Testis (tissue), 3 donors: ENCODE measurements around the gene IFT52. TPM values are rescaled to one million over a fixed set of nuclear protein-coding genes. Genes with fewer than 3 reads are reported as not detected.

Source experiments
- DNase-seq: peaks from one replicate; pipeline ENCODE4 v3.0.0-alpha.2; 2019
- H3K27ac ChIP-seq, 2 donors: fragments of 200-600 bp; sonication (generic); one replicate each; pipeline ENCODE4 v1.5.1; 2019
- H3K27me3 ChIP-seq: fragments of 200-600 bp; sonication (generic); one replicate; pipeline ENCODE4 v1.5.1; 2019
- H3K36me3 ChIP-seq: fragments of 200-600 bp; sonication (generic); one replicate; pipeline ENCODE4 v1.5.1; 2017; ENCODE audit warnings: low read depth; ENCODE audit errors: missing control alignments
- H3K4me1 ChIP-seq: fragments of 200-600 bp; sonication (generic); one replicate; pipeline ENCODE4 v1.5.1; 2019
- H3K4me3 ChIP-seq, 2 donors: fragments of 200-600 bp; sonication (generic); one replicate each; pipeline ENCODE4 v1.5.1; 2017 to 2019
- H3K9me3 ChIP-seq: fragments of 200-600 bp; sonication (generic); one replicate; pipeline ENCODE4 v1.5.1; 2017
- POLR2A ChIP-seq: fragments of 450-650 bp; IDR thresholded peaks from one replicate; pipeline ENCODE4 v1.6.1; 2017; ENCODE audit warnings: antibody characterized with exemption, mild to moderate bottlenecking, moderate library complexity
- WGBS, 2 donors: methylation state at CpG; one replicate each; pipeline ENCODE4 v1.1.5; 2018; 5-methylcytosine and 5-hydroxymethylcytosine counted together
- intact Hi-C: fragments of 100-400 bp; cut with DNase I; formaldehyde crosslinking; loops from one replicate; pipeline ENCODE4 v1.15.1; 2023; ENCODE audit warnings: low total_unique reads
- polyA plus RNA-seq: library from polyadenylated mRNA; stranded (reverse); fragments of 350-450 nt; fragmentation: Illumina TruSeq; extraction: RNeasy Lipid Tissue Mini Kit (QIAGEN cat#74804); gene quantifications from one replicate; pipeline ENCODE4 v1.2.3, GENCODE V29; 2014; ENCODE audit warnings: low read depth, low replicate concordance; ENCODE audit not compliant: insufficient read depth
- total RNA-seq, 2 donors: library from RNA; depleted of rRNA; stranded (reverse); fragments of >200 nt; gene quantifications; one replicate each; pipeline ENCODE4 v1.2.3, GENCODE V29; 2016
- TF ChIP-seq, protein P1 (sequence below), 3 experiments: fragments of 450-650 bp in 2 of 3; fragments of 200-600 bp in 1 of 3; sonication (generic) in 1 of 3; IDR thresholded peaks; one replicate each; pipeline ENCODE4 v1.5.1; 2016 to 2019; ENCODE audit warnings: antibody characterized with exemption in 3 of 3, mild to moderate bottlenecking in 2 of 3, moderate library complexity in 1 of 3

The IFT52 gene
- total and polyA plus RNA-seq, 3 donors from 2014 or later, result 57.1 to 94.2 (median 67.3) TPM

DNA sequence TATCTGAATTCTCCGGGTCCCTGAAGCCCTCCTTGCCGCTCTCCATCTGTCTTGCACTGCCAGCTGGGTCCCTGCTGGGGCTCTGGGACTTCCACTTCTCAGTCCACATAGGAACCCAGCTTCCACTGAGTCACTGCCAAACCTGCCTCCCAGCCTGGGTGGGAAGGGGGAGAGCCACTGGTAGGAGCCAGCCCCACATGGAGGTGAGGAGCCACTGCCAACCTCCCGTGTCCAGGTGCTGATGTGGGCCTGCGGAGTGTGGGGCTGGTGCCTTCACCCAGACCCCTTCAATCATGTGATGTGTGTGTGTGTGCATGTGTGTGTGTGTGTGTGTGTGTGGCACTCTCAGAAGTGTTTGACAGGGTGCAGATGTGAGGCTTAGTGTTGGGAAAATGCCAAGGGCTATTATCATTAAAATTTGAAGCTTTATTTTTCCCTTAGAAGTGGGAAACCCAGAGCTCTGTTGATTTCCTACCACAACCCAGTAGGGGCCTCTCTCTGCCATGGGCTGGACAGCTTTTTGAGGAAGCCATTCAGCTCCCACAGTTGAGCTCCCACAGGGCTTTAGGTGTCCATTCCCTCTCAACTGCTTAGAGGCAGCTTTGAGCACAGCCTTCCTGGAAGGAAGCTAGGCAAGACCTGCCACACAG lies 41.2 kb upstream of the IFT52 start:
- no peak overlapping the region for H3K4me3 ChIP-seq
- no peaks in the 10 kb centered on the region for H3K9me3 ChIP-seq
- H3K36me3 ChIP-seq, result no peaks in the 10 kb centered on the region
- no peaks in the 10 kb centered on the region for H3K27me3 ChIP-seq
- intact Hi-C loops, result no loop called here
- H3K4me1 ChIP-seq, result peaks cover 21% of the 10 kb centered on the region
- TF ChIP-seq, protein P1, sequence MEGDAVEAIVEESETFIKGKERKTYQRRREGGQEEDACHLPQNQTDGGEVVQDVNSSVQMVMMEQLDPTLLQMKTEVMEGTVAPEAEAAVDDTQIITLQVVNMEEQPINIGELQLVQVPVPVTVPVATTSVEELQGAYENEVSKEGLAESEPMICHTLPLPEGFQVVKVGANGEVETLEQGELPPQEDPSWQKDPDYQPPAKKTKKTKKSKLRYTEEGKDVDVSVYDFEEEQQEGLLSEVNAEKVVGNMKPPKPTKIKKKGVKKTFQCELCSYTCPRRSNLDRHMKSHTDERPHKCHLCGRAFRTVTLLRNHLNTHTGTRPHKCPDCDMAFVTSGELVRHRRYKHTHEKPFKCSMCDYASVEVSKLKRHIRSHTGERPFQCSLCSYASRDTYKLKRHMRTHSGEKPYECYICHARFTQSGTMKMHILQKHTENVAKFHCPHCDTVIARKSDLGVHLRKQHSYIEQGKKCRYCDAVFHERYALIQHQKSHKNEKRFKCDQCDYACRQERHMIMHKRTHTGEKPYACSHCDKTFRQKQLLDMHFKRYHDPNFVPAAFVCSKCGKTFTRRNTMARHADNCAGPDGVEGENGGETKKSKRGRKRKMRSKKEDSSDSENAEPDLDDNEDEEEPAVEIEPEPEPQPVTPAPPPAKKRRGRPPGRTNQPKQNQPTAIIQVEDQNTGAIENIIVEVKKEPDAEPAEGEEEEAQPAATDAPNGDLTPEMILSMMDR (IDR thresholded peaks at IDR 0.05), result no peak
- no peak for TF ChIP-seq POLR2A
- H3K27ac ChIP-seq, result peak overlapping the region in 1 of 2 donors; percentile 66
- 94 to 100% methylated on average over 2 to 4 of the region's 4 CpGs for WGBS, 2 donors
- no peak for DNase-seq

DNA sequence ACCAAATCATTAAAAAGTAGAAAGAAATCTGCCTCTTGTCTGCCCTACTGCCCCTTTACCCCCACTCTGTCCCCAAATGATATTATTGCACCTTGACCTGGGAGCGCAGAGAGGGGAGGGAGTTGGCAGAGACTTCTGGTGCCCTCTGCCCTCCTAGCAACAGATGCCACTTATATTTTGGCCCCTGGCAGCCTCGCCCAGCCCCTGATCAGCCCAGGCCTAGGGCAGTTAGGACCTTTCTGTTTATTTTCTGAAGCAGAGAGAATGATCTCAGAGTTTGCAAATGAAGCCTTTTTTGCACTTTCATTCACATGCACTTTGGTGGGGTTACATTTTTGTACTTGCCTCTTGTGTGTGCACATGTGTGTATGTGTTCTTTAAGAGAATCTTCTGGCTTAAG lies 40.3 kb upstream of the IFT52 start:
- Histone ChIP-seq H3K9me3 (no peaks in the 10 kb centered on the region), H3K4me3 (no peak overlapping the region), H3K27me3 (no peaks in the 10 kb centered on the region), H3K27ac (peak overlapping the region; percentile 4 to 66), H3K36me3 (no peaks in the 10 kb centered on the region), H3K4me1 (peaks cover 21% of the 10 kb centered on the region)
- WGBS, 2 donors, result 43 to 77% methylated on average over 2 of the region's 2 CpGs
- intact Hi-C loops, result no loop called here
- DNase-seq, result no peak
- no peak for TF ChIP-seq POLR2A
- TF ChIP-seq, protein P1 (IDR thresholded peaks at IDR 0.05), result no peak

DNA sequence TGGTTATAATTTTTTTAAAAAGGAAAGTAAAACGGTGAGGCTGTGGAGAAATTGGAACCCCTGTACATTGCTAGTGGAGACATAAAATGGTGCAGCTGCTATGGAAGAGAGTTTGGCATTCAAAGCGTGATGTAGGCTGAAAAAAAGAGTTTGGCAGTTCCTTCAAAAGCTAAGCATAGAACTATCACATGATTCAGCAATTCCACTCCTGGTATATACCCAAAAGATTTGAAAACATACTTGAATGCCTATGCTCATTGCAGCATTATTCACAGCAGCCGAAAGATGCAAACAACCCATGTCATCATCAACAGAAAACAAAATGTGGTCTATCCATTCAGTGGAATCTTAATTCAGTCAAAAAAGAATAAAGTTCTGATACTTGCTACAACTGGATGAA lies 36.4 kb upstream of the IFT52 start:
- no peaks in the 10 kb centered on the region for H3K27me3 ChIP-seq
- intact Hi-C loops, result no loop called here
- no peak overlapping the region for H3K4me3 ChIP-seq
- H3K9me3 ChIP-seq, result no peaks in the 10 kb centered on the region
- DNase-seq, result no peak
- no peak overlapping the region for H3K27ac ChIP-seq
- no peak for TF ChIP-seq POLR2A
- H3K4me1 ChIP-seq, result peaks cover 28% of the 10 kb centered on the region
- WGBS, 2 donors, result 87 to 88% methylated on average over 3 of the region's 3 CpGs
- H3K36me3 ChIP-seq, result no peaks in the 10 kb centered on the region

DNA sequence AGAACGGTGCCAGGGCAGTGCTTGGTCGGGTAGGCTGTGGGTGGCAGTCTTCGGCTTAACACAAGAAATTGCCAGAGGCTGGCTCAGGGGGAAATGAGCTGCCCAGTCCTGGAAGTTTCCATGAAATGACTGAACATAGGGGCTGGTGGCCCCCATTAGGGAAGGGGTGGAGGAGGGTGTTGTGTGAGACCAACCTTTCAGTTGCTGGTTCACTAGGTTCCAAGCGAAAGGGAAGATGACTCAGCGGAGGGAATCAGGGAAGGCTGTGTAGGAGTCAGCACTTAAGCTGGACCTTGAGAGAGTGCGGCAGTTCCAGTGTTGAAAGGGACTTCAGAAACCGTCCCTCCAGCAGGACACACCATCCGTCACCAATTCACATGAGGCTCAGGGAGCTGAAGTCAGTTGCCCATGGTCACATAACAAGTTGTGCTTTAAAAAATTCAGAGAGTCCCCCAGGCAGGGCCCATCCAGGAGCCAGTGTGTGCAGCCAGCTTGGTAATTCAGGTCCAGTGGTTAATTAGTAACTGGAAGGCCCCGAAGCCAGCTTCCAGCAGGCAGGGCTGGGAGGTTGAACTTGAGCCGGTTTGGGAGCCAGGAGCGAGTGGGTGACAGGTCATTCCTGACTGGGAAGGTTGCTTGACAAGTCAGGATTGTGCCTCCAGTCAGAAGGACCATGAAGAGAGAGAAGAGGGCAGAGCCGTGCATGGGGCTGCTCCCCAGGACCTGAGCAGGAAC lies 32.2 kb upstream of the IFT52 start, which contains the start of gene SGK2:
SGK2 (plus strand) TSS at position 616 of the 735 bp plus-strand sequence. CDS start 7,469 bp downstream, outside the sequence.
- Histone ChIP-seq H3K4me3 (no peak within 1 kb of the TSS), H3K27ac (no peak within 1 kb of the TSS), H3K9me3 (no peaks in the 10 kb centered on the region), H3K4me1 (peaks cover 7% of the 10 kb centered on the region), H3K36me3 (no peaks in the 10 kb centered on the region), H3K27me3 (no peaks in the 10 kb centered on the region)
- DNase-seq, result peak; percentile 38
- TF ChIP-seq, protein P1 (IDR thresholded peaks at IDR 0.05), result no peak
- TF ChIP-seq POLR2A, result no peak
- WGBS, 2 donors, result 65 to 88% methylated on average over 12 of the region's 12 CpGs
- intact Hi-C loops, result no loop called here

DNA sequence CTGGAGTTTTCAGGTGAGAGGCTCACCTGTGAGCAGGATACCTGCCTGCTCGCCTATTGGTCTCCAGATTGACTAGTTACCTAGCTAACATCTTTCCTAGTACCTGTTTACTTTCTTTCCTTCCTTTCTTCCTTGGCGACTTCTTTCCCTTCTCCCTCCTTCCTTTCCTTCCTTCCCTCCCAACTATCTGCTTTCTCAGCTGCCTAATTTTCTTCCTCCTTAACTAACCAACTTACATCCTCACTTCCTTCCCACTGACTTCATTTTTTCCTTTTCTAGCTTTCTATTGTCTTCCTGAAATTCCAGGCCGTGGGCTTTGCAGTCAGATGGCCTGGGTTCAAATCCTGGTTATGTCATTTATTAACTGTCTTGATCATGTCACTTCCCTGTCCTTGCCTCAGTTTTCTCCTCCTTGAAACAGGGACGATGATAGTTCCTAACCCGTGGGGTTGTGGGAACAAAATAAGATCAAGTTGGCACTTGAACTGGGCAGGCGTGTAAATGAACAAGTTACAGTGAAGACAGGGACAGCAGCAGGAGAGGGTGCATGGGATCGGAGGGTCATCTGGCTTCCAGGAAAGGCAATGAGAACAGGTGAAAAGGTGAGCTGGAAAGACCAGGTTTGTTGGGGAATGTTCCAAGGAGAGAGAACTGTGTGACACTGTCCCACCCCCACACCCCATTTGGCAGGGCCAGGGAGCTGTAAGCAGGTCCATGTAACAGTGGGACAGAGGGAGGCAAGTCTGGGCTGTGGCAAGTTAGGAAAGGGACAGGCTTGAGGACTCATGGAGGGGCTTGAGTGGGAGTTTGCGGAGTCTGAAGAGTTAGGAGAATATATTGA lies 31.4 kb upstream of the IFT52 start:
- Histone ChIP-seq H3K4me3 (no peak overlapping the region), H3K27ac (no peak overlapping the region), H3K27me3 (no peaks in the 10 kb centered on the region), H3K9me3 (no peaks in the 10 kb centered on the region), H3K36me3 (no peaks in the 10 kb centered on the region), H3K4me1 (peaks cover 7% of the 10 kb centered on the region)
- no peak for DNase-seq
- intact Hi-C loops, result no loop called here
- TF ChIP-seq, protein P1 (IDR thresholded peaks at IDR 0.05), result no peak
- no peak for TF ChIP-seq POLR2A
- WGBS, 2 donors, result 91 to 92% methylated on average over 8 of the region's 8 CpGs
